Liver (tissue), 9 donors: ENCODE results near the gene KTN1. TPM values are rescaled to one million over a fixed set of nuclear protein-coding genes. Genes with fewer than 3 reads are reported as not detected.
A peak's percentile ranks its signal among the peaks of the same experiment; 100 is the strongest.

Experiments used
- DNase-seq: peaks from one replicate; pipeline ENCODE4 v3.0.0-alpha.2; 2017; ENCODE audit warnings: low spot score
- H3K27ac ChIP-seq, 2 donors: one replicate each; pipeline ENCODE4 v1.7.0; 2013; ENCODE audit warnings: inconsistent platforms in 2 of 2, low read length in 2 of 2, control low read depth in 1 of 2, low read depth in 1 of 2, mild to moderate bottlenecking in 1 of 2
- H3K27me3 ChIP-seq, 4 donors: one replicate each; pipeline versions ENCODE4 v1.6.1 to v1.7.0; 2013; ENCODE audit warnings: low read length in 3 of 4, inconsistent platforms in 1 of 4, mild to moderate bottlenecking in 1 of 4, moderate library complexity in 1 of 4; ENCODE audit not compliant: control insufficient read depth in 4 of 4, insufficient read depth in 4 of 4
- H3K36me3 ChIP-seq, 4 donors: one replicate each; pipeline versions ENCODE4 v1.6.1 to v1.7.0; 2013; ENCODE audit warnings: low read length in 3 of 4, mild to moderate bottlenecking in 3 of 4, low read depth in 1 of 4, moderate library complexity in 1 of 4; ENCODE audit not compliant: control insufficient read depth in 4 of 4, insufficient read depth in 3 of 4
- H3K4me1 ChIP-seq, 4 donors: one replicate each; pipeline versions ENCODE4 v1.6.1 to v1.7.0; 2013; ENCODE audit warnings: low read length in 3 of 4, mild to moderate bottlenecking in 3 of 4, moderate library complexity in 1 of 4; ENCODE audit not compliant: control insufficient read depth in 4 of 4, insufficient read depth in 4 of 4
- H3K4me3 ChIP-seq, 3 donors: one replicate each; pipeline versions ENCODE4 v1.6.1 to v1.7.0; 2013; ENCODE audit warnings: low read length in 3 of 3, control low read depth in 1 of 3, low read depth in 1 of 3, mild to moderate bottlenecking in 1 of 3
- H3K9ac ChIP-seq, 2 donors: one replicate each; pipeline ENCODE4 v1.7.0; 2013; ENCODE audit warnings: low read length in 2 of 2, mild to moderate bottlenecking in 2 of 2, moderate library complexity in 2 of 2, control low read depth in 1 of 2, low read depth in 1 of 2
- H3K9me3 ChIP-seq, 4 donors: one replicate each; pipeline versions ENCODE4 v1.6.1 to v1.7.0; 2013; ENCODE audit warnings: low read length in 3 of 4; ENCODE audit not compliant: control insufficient read depth in 4 of 4
- EGR1 ChIP-seq, 2 donors: IDR thresholded peaks; 2 replicates each; pipeline ENCODE4 v1.6.1; 2016 to 2018; ENCODE audit warnings: antibody characterized with exemption in 2 of 2, low read depth in 2 of 2
- FOXA1 ChIP-seq: IDR thresholded peaks from 2 replicates; pipeline ENCODE4 v1.6.1; 2016; ENCODE audit warnings: antibody characterized with exemption
- FOXA2 ChIP-seq: IDR thresholded peaks from 2 replicates; pipeline ENCODE4 v1.6.1; 2016; ENCODE audit warnings: antibody characterized with exemption
- GABPA ChIP-seq, 2 donors: IDR thresholded peaks in 1 of 2; conservative IDR thresholded peaks in 1 of 2; 2 replicates each; pipeline ENCODE4 v1.6.1; 2016; ENCODE audit warnings: antibody characterized with exemption in 2 of 2, mild to moderate bottlenecking in 1 of 2, moderate library complexity in 1 of 2
- HNF4A ChIP-seq, 2 donors: conservative IDR thresholded peaks; 2 replicates each; pipeline ENCODE4 v1.6.1; 2016; ENCODE audit warnings: antibody characterized with exemption in 2 of 2, mild to moderate bottlenecking in 2 of 2
- HNF4G ChIP-seq: IDR thresholded peaks from 2 replicates; pipeline ENCODE4 v1.6.1; 2016; ENCODE audit warnings: antibody characterized with exemption
- JUND ChIP-seq, 2 donors: IDR thresholded peaks; 2 replicates each; pipeline ENCODE4 v1.6.1; 2016; ENCODE audit warnings: antibody characterized with exemption in 2 of 2
- NR2F2 ChIP-seq: IDR thresholded peaks from 2 replicates; pipeline ENCODE4 v1.6.1; 2016; ENCODE audit warnings: antibody characterized with exemption
- RAD21 ChIP-seq, 2 donors: IDR thresholded peaks; 2 replicates each; pipeline ENCODE4 v1.6.1; 2016; ENCODE audit warnings: antibody characterized with exemption in 2 of 2, mild to moderate bottlenecking in 2 of 2
- RXRA ChIP-seq, 2 donors: IDR thresholded peaks; 2 replicates each; pipeline ENCODE4 v1.6.1; 2017 to 2018; ENCODE audit warnings: antibody characterized with exemption in 2 of 2, mild to moderate bottlenecking in 1 of 2
- SP1 ChIP-seq: IDR thresholded peaks from 2 replicates; pipeline ENCODE4 v1.6.1; 2018; ENCODE audit warnings: antibody characterized with exemption, mild to moderate bottlenecking
- TAF1 ChIP-seq: conservative IDR thresholded peaks from 2 replicates; pipeline ENCODE4 v1.6.1; 2016; ENCODE audit warnings: antibody characterized with exemption, mild to moderate bottlenecking
- YY1 ChIP-seq: IDR thresholded peaks from 2 replicates; pipeline ENCODE4 v1.6.1; 2016; ENCODE audit warnings: antibody characterized with exemption, mild to moderate bottlenecking
- WGBS: extraction: QIAGEN DNeasy Blood & Tissue Kit; methylation state at CpG from one replicate; pipeline ENCODE4 v1.1.7; 2013; 5-methylcytosine and 5-hydroxymethylcytosine counted together
- polyA plus RNA-seq, 2 donors: library from polyadenylated mRNA; stranded (reverse) in 1 of 2; unstranded in 1 of 2; fragments of 200-250 nt in 1 of 2; fragments of >200 nt in 1 of 2; fragmentation: Nextera tagmentation in 1 of 2; extraction: Ambion mirVana in 1 of 2; gene quantifications; one replicate each; pipeline versions ENCODE4 v1.2.1 to v1.2.3, GENCODE V29; 2013 to 2015
- total RNA-seq, 2 donors: library from RNA; depleted of rRNA; stranded (reverse); fragments of >200 nt; gene quantifications; one replicate each; pipeline ENCODE4 v1.2.3, GENCODE V29; 2014
- TF ChIP-seq, protein P1 (sequence below): IDR thresholded peaks from 2 replicates; pipeline ENCODE4 v1.6.1; 2016; ENCODE audit warnings: antibody characterized with exemption
- TF ChIP-seq, protein P2 (sequence below): IDR thresholded peaks from 2 replicates; pipeline ENCODE4 v1.6.1; 2016; ENCODE audit warnings: antibody characterized with exemption
- TF ChIP-seq, protein P3 (sequence below): fragments of 150-350 bp; IDR thresholded peaks from 2 replicates; pipeline ENCODE4 v1.5.1; 2017; ENCODE audit warnings: improper control_type of control experiment, low read depth, low read length; ENCODE audit not compliant: missing input control
- TF ChIP-seq, protein P4 (sequence below): IDR thresholded peaks from 2 replicates; pipeline ENCODE4 v1.6.1; 2016; ENCODE audit warnings: antibody characterized with exemption
- TF ChIP-seq, protein P5 (sequence below): IDR thresholded peaks from 2 replicates; pipeline ENCODE4 v1.6.1; 2016; ENCODE audit warnings: antibody characterized with exemption, mild to moderate bottlenecking
- donor health status: healthy.
- donor health status: healthy.
- donor health status: healthy.
- donor health status: healthy.
- donor health status: healthy.

Gene KTN1
- total and polyA plus RNA-seq, 4 donors = 34.9 to 141 (median 59.6) TPM

DNA sequence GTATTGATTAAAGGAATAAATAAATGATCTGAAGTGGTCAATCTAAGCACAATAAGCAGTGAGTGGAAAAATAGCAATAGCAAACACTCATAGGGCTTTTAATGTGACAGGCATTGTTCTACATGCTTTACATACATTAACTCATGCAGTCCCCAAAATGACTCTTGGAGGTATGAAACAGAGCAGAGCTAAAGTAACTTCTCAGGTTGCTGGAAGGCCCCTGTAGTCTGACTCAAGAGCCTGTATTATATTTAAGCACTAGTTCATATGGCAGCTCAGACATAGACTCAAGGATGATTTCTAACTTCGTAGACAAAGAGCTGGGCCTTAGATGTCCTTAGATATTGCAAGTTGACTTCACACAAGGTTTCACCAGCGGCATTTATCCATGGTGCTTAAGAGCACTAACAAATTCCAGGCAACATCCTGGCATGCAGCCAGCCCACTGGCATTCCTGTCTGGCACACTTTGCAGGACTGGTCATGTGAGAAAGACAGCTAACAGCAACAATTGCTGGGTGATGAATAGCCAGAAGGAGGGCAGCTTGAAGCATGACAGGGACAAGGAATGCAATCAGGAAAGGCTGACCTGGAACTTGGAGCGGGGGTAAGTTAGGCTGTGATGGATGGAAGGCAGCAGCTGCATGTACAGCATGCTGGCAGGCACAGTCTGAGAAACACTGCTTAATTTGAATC is 22.9 kb upstream of the KTN1 start:
- Histone ChIP-seq H3K36me3 (no peaks in the 10 kb centered on the region), H3K27ac (no peak overlapping the region), H3K9ac (no peak overlapping the region), H3K27me3 (no peaks in the 10 kb centered on the region), H3K4me3 (no peak overlapping the region), H3K9me3 (peaks cover 0 to 2% (median 0%) of the 10 kb centered on the region in 4 donors), H3K4me1 (peaks cover 0 to 2% (median 1%) of the 10 kb centered on the region in 4 donors)
- no peak for DNase-seq
- TF ChIP-seq, protein P1, sequence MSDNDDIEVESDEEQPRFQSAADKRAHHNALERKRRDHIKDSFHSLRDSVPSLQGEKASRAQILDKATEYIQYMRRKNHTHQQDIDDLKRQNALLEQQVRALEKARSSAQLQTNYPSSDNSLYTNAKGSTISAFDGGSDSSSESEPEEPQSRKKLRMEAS = no peak
- TF ChIP-seq RAD21 (IDR thresholded peaks at IDR 0.05) = peak in 1 of 2 donors; percentile 10
- 73% methylated on average over 3 of the region's 3 CpGs for WGBS

DNA sequence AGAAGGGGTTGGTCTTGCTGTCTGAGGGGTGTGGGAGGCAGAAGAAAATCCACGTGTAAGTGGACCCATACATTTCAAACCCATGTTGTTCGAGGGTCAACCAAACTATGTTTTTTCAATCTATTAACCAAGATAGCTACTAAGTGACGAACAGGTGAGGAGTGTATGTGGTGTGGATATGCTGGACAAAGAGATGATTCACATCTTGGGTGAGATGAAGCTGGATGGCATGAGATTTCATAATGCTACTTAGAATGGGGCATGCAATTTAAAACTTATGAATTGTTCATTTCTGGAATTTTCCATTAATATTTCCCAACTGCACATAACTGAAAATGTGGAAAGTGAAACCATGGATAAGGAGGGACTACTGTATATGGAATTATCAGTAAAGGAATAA is 17.9 kb upstream of the KTN1 start:
- WGBS = 94% methylated on average over 3 of the region's 3 CpGs
- no peak overlapping the region for H3K4me3 ChIP-seq
- H3K36me3 ChIP-seq = no peaks in the 10 kb centered on the region
- no peak overlapping the region for H3K9ac ChIP-seq
- DNase-seq = no peak
- TF ChIP-seq JUND (IDR thresholded peaks at IDR 0.05) = no peak
- no peak for TF ChIP-seq NR2F2
- no peak for TF ChIP-seq GABPA (IDR thresholded peaks at IDR 0.05 in 1 of 2, conservative IDR thresholded peaks at IDR 0.05 in 1 of 2)
- TF ChIP-seq YY1 = no peak
- TF ChIP-seq EGR1 (IDR thresholded peaks at IDR 0.05; ENCODE audit: low read depth in 2 of 2) = no peak
- TF ChIP-seq, protein P2, sequence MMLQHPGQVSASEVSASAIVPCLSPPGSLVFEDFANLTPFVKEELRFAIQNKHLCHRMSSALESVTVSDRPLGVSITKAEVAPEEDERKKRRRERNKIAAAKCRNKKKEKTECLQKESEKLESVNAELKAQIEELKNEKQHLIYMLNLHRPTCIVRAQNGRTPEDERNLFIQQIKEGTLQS = no peak
- TF ChIP-seq HNF4G = no peak
- no peak for TF ChIP-seq FOXA2
- no peak for TF ChIP-seq TAF1
- TF ChIP-seq FOXA1 = no peak
- TF ChIP-seq, protein P3, sequence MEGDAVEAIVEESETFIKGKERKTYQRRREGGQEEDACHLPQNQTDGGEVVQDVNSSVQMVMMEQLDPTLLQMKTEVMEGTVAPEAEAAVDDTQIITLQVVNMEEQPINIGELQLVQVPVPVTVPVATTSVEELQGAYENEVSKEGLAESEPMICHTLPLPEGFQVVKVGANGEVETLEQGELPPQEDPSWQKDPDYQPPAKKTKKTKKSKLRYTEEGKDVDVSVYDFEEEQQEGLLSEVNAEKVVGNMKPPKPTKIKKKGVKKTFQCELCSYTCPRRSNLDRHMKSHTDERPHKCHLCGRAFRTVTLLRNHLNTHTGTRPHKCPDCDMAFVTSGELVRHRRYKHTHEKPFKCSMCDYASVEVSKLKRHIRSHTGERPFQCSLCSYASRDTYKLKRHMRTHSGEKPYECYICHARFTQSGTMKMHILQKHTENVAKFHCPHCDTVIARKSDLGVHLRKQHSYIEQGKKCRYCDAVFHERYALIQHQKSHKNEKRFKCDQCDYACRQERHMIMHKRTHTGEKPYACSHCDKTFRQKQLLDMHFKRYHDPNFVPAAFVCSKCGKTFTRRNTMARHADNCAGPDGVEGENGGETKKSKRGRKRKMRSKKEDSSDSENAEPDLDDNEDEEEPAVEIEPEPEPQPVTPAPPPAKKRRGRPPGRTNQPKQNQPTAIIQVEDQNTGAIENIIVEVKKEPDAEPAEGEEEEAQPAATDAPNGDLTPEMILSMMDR = no peak
- TF ChIP-seq HNF4A (conservative IDR thresholded peaks at IDR 0.05) = no peak
- TF ChIP-seq, protein P1 = no peak
- no peak for TF ChIP-seq RAD21 (IDR thresholded peaks at IDR 0.05)
- TF ChIP-seq SP1 = no peak
- no peak for TF ChIP-seq RXRA (IDR thresholded peaks at IDR 0.05)
- TF ChIP-seq, protein P4, sequence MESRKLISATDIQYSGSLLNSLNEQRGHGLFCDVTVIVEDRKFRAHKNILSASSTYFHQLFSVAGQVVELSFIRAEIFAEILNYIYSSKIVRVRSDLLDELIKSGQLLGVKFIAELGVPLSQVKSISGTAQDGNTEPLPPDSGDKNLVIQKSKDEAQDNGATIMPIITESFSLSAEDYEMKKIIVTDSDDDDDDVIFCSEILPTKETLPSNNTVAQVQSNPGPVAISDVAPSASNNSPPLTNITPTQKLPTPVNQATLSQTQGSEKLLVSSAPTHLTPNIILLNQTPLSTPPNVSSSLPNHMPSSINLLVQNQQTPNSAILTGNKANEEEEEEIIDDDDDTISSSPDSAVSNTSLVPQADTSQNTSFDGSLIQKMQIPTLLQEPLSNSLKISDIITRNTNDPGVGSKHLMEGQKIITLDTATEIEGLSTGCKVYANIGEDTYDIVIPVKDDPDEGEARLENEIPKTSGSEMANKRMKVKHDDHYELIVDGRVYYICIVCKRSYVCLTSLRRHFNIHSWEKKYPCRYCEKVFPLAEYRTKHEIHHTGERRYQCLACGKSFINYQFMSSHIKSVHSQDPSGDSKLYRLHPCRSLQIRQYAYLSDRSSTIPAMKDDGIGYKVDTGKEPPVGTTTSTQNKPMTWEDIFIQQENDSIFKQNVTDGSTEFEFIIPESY = no peak
- TF ChIP-seq, protein P5, sequence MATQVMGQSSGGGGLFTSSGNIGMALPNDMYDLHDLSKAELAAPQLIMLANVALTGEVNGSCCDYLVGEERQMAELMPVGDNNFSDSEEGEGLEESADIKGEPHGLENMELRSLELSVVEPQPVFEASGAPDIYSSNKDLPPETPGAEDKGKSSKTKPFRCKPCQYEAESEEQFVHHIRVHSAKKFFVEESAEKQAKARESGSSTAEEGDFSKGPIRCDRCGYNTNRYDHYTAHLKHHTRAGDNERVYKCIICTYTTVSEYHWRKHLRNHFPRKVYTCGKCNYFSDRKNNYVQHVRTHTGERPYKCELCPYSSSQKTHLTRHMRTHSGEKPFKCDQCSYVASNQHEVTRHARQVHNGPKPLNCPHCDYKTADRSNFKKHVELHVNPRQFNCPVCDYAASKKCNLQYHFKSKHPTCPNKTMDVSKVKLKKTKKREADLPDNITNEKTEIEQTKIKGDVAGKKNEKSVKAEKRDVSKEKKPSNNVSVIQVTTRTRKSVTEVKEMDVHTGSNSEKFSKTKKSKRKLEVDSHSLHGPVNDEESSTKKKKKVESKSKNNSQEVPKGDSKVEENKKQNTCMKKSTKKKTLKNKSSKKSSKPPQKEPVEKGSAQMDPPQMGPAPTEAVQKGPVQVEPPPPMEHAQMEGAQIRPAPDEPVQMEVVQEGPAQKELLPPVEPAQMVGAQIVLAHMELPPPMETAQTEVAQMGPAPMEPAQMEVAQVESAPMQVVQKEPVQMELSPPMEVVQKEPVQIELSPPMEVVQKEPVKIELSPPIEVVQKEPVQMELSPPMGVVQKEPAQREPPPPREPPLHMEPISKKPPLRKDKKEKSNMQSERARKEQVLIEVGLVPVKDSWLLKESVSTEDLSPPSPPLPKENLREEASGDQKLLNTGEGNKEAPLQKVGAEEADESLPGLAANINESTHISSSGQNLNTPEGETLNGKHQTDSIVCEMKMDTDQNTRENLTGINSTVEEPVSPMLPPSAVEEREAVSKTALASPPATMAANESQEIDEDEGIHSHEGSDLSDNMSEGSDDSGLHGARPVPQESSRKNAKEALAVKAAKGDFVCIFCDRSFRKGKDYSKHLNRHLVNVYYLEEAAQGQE = no peak
- peaks cover 0 to 2% (median under 1%) of the 10 kb centered on the region in 4 donors for H3K4me1 ChIP-seq
- no peaks in the 10 kb centered on the region for H3K9me3 ChIP-seq
- H3K27ac ChIP-seq = no peak overlapping the region
- no peaks in the 10 kb centered on the region for H3K27me3 ChIP-seq
